ENCODE data around the gene CCNJ. TPM values are rescaled to one million over a fixed set of nuclear protein-coding genes. Genes with fewer than 3 reads are reported as not detected.

CCNJ gene
- total and polyA plus RNA-seq, 2 experiments from 2014 or later: 14.1 to 29.6 TPM

DNA sequence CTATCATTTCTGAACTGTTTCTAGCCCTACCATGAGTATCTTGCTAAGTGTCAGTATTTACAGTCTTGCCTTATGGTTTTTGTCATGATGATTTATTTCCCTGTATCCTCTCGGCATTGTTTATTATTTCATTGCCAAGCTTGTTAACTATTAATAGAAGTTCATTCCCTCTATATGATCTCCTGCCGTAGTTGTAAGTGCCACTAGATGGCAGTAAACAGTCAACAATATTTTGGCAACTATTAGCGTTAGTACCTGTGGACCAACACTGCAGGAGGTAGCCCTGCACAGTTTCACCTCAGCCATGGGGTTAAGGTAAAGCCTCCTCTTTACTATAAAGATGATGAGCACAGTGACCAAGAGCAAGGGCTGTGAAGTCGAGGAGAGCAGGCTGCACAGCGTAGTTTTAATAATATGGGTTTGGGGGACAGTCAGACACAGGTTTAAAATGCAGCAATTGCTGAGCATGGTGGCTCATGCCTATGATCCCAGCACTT, 26.1 kb upstream of the CCNJ start (continued):
- TF ChIP-seq, protein P1, sequence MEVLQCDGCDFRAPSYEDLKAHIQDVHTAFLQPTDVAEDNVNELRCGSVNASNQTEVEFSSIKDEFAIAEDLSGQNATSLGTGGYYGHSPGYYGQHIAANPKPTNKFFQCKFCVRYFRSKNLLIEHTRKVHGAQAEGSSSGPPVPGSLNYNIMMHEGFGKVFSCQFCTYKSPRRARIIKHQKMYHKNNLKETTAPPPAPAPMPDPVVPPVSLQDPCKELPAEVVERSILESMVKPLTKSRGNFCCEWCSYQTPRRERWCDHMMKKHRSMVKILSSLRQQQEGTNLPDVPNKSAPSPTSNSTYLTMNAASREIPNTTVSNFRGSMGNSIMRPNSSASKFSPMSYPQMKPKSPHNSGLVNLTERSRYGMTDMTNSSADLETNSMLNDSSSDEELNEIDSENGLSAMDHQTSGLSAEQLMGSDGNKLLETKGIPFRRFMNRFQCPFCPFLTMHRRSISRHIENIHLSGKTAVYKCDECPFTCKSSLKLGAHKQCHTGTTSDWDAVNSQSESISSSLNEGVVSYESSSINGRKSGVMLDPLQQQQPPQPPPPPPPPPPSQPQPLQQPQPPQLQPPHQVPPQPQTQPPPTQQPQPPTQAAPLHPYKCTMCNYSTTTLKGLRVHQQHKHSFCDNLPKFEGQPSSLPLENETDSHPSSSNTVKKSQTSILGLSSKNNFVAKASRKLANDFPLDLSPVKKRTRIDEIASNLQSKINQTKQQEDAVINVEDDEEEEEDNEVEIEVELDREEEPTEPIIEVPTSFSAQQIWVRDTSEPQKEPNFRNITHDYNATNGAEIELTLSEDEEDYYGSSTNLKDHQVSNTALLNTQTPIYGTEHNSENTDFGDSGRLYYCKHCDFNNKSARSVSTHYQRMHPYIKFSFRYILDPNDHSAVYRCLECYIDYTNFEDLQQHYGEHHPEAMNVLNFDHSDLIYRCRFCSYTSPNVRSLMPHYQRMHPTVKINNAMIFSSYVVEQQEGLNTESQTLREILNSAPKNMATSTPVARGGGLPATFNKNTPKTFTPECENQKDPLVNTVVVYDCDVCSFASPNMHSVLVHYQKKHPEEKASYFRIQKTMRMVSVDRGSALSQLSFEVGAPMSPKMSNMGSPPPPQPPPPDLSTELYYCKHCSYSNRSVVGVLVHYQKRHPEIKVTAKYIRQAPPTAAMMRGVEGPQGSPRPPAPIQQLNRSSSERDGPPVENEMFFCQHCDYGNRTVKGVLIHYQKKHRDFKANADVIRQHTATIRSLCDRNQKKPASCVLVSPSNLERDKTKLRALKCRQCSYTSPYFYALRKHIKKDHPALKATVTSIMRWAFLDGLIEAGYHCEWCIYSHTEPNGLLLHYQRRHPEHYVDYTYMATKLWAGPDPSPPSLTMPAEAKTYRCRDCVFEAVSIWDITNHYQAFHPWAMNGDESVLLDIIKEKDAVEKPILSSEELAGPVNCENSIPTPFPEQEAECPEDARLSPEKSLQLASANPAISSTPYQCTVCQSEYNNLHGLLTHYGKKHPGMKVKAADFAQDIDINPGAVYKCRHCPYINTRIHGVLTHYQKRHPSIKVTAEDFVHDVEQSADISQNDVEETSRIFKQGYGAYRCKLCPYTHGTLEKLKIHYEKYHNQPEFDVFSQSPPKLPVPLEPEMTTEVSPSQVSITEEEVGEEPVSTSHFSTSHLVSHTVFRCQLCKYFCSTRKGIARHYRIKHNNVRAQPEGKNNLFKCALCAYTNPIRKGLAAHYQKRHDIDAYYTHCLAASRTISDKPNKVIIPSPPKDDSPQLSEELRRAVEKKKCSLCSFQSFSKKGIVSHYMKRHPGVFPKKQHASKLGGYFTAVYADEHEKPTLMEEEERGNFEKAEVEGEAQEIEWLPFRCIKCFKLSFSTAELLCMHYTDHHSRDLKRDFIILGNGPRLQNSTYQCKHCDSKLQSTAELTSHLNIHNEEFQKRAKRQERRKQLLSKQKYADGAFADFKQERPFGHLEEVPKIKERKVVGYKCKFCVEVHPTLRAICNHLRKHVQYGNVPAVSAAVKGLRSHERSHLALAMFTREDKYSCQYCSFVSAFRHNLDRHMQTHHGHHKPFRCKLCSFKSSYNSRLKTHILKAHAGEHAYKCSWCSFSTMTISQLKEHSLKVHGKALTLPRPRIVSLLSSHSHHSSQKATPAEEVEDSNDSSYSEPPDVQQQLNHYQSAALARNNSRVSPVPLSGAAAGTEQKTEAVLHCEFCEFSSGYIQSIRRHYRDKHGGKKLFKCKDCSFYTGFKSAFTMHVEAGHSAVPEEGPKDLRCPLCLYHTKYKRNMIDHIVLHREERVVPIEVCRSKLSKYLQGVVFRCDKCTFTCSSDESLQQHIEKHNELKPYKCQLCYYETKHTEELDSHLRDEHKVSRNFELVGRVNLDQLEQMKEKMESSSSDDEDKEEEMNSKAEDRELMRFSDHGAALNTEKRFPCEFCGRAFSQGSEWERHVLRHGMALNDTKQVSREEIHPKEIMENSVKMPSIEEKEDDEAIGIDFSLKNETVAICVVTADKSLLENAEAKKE (CRISPR knock-in tag; IDR thresholded peaks at IDR 0.05): no peak
- TF ChIP-seq EZH2phosphoT487 (IDR thresholded peaks at IDR 0.05; ENCODE audit: unreplicated experiment): no peak
- TF ChIP-seq, protein P2, sequence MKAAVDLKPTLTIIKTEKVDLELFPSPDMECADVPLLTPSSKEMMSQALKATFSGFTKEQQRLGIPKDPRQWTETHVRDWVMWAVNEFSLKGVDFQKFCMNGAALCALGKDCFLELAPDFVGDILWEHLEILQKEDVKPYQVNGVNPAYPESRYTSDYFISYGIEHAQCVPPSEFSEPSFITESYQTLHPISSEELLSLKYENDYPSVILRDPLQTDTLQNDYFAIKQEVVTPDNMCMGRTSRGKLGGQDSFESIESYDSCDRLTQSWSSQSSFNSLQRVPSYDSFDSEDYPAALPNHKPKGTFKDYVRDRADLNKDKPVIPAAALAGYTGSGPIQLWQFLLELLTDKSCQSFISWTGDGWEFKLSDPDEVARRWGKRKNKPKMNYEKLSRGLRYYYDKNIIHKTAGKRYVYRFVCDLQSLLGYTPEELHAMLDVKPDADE (IDR thresholded peaks at IDR 0.05): no peak

DNA sequence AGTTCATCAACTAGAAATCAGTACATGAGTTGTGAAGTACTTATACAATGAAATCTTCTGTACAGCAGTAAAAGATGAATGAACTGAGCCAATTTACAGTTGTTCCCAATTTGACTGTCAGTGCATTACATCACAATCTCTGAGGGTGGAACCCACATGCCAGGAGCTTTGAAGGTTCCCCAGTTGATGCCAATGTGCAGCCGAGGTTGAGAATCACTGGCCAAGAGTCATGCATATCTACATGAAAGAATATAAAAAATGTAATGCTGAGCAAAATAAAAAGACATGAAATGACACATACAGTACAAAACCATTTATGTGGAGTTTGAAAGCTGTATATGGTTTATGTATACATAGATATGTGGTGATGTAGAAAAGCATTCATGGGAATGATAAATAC, 22.1 kb upstream of the CCNJ start:
- DNase-seq (ENCODE audit: low spot score) (no peak), ATAC-seq (no peak)
- Histone ChIP-seq H3K27me3 (ENCODE audit: insufficient read depth) (no peaks in the 10 kb centered on the region), H3K4me1 (ENCODE audit: insufficient read depth) (no peaks in the 10 kb centered on the region), H3K9me2 (ENCODE audit: insufficient read depth) (no peaks in the 10 kb centered on the region), H4K20me1 (replicated peaks; ENCODE audit: insufficient read depth) (no peaks in the 10 kb centered on the region), H3F3A (replicated peaks; ENCODE audit: low read depth) (no peaks in the 10 kb centered on the region), H3K4me3 (no peak overlapping the region), H3K36me3 (ENCODE audit: insufficient read depth) (no peaks in the 10 kb centered on the region), H3K79me2 (replicated peaks; ENCODE audit: insufficient read depth) (no peaks in the 10 kb centered on the region), H3K27ac (ENCODE audit: low read depth) (no peak overlapping the region), H2AFZ (no peak overlapping the region), H3K4me2 (no peak overlapping the region)
- no peaks in the 10 kb centered on the region for H3K36me3 Mint-ChIP-seq (ENCODE audit: low read depth)
- TF ChIP-seq, protein P3, sequence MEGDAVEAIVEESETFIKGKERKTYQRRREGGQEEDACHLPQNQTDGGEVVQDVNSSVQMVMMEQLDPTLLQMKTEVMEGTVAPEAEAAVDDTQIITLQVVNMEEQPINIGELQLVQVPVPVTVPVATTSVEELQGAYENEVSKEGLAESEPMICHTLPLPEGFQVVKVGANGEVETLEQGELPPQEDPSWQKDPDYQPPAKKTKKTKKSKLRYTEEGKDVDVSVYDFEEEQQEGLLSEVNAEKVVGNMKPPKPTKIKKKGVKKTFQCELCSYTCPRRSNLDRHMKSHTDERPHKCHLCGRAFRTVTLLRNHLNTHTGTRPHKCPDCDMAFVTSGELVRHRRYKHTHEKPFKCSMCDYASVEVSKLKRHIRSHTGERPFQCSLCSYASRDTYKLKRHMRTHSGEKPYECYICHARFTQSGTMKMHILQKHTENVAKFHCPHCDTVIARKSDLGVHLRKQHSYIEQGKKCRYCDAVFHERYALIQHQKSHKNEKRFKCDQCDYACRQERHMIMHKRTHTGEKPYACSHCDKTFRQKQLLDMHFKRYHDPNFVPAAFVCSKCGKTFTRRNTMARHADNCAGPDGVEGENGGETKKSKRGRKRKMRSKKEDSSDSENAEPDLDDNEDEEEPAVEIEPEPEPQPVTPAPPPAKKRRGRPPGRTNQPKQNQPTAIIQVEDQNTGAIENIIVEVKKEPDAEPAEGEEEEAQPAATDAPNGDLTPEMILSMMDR (conservative IDR thresholded peaks at IDR 0.05; ENCODE audit: low read depth in 2 of 2): no peak
- no peak overlapping the region for H3K4me3 Mint-ChIP-seq
- H3K27me3 Mint-ChIP-seq (ENCODE audit: insufficient read depth, low read depth, poor library complexity): peaks cover 4% of the 10 kb centered on the region
- H3K27ac Mint-ChIP-seq: no peak overlapping the region
- H3K4me1 Mint-ChIP-seq: no peaks in the 10 kb centered on the region
- H3K9me3 Mint-ChIP-seq: no peaks in the 10 kb centered on the region

Data from GM23338 (cell line).